OCI-LY3 (cell line): ENCODE results near the gene ASS1.

Source experiments
- H2AFZ ChIP-seq: fragments of 200-600, 300-600 bp; shearing (Covaris generic); 2 replicates; pipeline ENCODE4 v1.6.0; 2014; ENCODE audit warnings: antibody characterized with exemption, low read depth, low read length
- H3K27ac ChIP-seq: fragments of 200-600, 300-600 bp; sonication (generic); 2 replicates; pipeline ENCODE4 v1.5.1; 2014; ENCODE audit warnings: mild to moderate bottlenecking, low read length, moderate library complexity, mixed read lengths
- H3K27me3 ChIP-seq: fragments of 200-600, 300-600 bp; sonication (generic); 2 replicates; pipeline ENCODE4 v1.6.1; 2014; ENCODE audit warnings: low read depth, low read length, mixed read lengths
- H3K36me3 ChIP-seq: fragments of 200-600, 300-600 bp; sonication (generic); replicated peaks from 2 replicates; pipeline ENCODE3; 2014; ENCODE audit warnings: low read depth, low read length, mixed read lengths
- H3K4me1 ChIP-seq: fragments of 300-600, 200-600 bp; sonication (generic); 2 replicates; pipeline ENCODE4 v1.6.1; 2014; ENCODE audit warnings: low read length, mixed read lengths
- H3K4me2 ChIP-seq: fragments of 200-600, 300-600 bp; sonication (generic); 2 replicates; pipeline ENCODE4 v1.6.1; 2014; ENCODE audit warnings: low read length, mixed read lengths
- H3K4me3 ChIP-seq: fragments of 300-600, 200-600 bp; sonication (generic); 2 replicates; pipeline ENCODE4 v1.5.1; 2014; ENCODE audit warnings: antibody characterized with exemption, mild to moderate bottlenecking, low read length, moderate library complexity
- H3K79me2 ChIP-seq: fragments of 300-600, 200-600 bp; shearing (Covaris generic); 2 replicates; pipeline ENCODE4 v1.6.1; 2014; ENCODE audit warnings: mild to moderate bottlenecking, low read length, mixed read lengths
- H3K9ac ChIP-seq: fragments of 300-600, 200-600 bp; shearing (Covaris generic); 2 replicates; pipeline ENCODE4 v1.6.0; 2014; ENCODE audit warnings: mild to moderate bottlenecking, low read length, moderate library complexity
- H3K9me3 ChIP-seq: fragments of 200-600, 300-600 bp; shearing (Covaris generic); 2 replicates; pipeline ENCODE4 v1.6.1; 2014; ENCODE audit warnings: low read length, mixed read lengths; ENCODE audit not compliant: insufficient read depth
- H4K20me1 ChIP-seq: fragments of 200-600, 300-600 bp; sonication (generic); 2 replicates; pipeline ENCODE4 v1.6.1; 2016; ENCODE audit warnings: low read length, mixed read lengths; ENCODE audit not compliant: insufficient read depth
- EZH2phosphoT487 ChIP-seq: fragments of 200-600 bp; shearing (Covaris generic); IDR thresholded peaks from 2 replicates; pipeline ENCODE4 v1.6.1; 2018; ENCODE audit warnings: antibody characterized with exemption, mixed run types, low read depth
- TF ChIP-seq, protein P1 (sequence below): fragments of 200-600, 300-600 bp; sonication (generic); IDR thresholded peaks from 2 replicates; pipeline ENCODE4 v1.5.1; 2014; ENCODE audit warnings: antibody characterized with exemption, low read length, low read depth

The ASS1 gene

DNA sequence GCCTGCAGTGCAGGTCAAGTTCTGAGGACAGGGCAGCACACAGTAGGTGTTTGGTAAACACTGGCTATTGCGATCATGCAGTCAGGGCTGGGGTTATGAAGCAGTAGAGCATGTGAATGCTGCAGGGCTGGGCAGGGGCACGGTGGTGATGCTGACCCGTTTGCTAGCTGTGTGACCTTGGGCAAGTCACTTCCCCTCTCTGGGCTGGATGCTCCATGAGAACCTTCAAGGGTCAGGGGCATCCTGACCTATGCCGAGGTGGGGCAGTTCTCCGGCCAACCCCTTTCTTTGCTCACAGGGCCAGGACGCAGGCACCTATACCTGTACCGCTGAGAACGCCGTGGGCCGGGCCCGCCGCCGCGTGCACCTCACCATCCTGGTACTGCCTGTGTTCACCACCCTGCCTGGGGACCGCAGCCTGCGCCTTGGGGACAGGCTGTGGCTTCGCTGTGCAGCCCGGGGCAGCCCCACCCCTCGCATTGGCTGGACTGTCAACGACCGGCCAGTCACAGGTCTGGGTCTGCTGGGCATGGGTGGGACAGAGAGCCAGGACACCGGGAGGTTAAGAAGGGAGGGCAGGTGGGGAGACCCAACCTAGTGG, 39.0 kb upstream of the ASS1 start:
- Histone ChIP-seq H4K20me1 (no peaks in the 10 kb centered on the region), H2AFZ (no peak overlapping the region), H3K27ac (no peak overlapping the region), H3K27me3 (no peaks in the 10 kb centered on the region), H3K9me3 (no peaks in the 10 kb centered on the region), H3K4me3 (no peak overlapping the region), H3K4me2 (no peak overlapping the region), H3K9ac (no peak overlapping the region), H3K79me2 (no peaks in the 10 kb centered on the region), H3K36me3 (no peaks in the 10 kb centered on the region), H3K4me1 (peaks cover 21% of the 10 kb centered on the region)
- TF ChIP-seq EZH2phosphoT487, result no peak
- TF ChIP-seq, protein P1, sequence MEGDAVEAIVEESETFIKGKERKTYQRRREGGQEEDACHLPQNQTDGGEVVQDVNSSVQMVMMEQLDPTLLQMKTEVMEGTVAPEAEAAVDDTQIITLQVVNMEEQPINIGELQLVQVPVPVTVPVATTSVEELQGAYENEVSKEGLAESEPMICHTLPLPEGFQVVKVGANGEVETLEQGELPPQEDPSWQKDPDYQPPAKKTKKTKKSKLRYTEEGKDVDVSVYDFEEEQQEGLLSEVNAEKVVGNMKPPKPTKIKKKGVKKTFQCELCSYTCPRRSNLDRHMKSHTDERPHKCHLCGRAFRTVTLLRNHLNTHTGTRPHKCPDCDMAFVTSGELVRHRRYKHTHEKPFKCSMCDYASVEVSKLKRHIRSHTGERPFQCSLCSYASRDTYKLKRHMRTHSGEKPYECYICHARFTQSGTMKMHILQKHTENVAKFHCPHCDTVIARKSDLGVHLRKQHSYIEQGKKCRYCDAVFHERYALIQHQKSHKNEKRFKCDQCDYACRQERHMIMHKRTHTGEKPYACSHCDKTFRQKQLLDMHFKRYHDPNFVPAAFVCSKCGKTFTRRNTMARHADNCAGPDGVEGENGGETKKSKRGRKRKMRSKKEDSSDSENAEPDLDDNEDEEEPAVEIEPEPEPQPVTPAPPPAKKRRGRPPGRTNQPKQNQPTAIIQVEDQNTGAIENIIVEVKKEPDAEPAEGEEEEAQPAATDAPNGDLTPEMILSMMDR, result no peak

DNA sequence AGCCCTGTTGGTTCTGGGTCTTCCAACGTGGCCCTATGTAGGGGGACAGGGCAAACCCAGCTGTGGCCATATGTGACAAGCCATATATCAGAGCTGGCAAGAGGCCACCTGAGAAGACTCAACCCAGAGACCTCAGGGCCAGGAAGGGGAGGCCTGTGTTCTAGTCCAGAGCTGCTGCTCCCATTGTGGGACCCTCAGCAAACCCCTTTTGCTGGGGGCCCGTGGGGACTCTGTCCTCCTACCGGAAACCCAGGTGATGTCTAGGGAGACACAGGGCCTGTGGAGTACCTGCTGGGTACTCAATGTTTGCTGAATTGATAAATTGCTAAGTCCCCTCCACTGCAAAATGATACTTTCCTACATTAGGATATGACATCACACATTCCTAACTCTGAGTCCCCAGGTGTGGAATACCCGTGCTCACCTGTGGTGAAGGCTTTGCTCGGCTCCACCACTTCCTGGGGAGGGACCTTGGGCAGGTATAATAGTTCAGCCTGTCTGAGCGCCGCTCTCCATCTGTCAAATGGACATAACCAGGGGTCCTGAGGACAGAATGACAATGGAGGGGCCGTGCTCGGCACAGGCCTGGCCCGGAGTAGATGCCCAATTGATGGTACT, 38.4 kb upstream of the ASS1 start:
- no peak overlapping the region for H3K27ac ChIP-seq
- H3K4me2 ChIP-seq, result no peak overlapping the region
- no peaks in the 10 kb centered on the region for H3K36me3 ChIP-seq
- no peaks in the 10 kb centered on the region for H3K79me2 ChIP-seq
- peaks cover 21% of the 10 kb centered on the region for H3K4me1 ChIP-seq
- no peaks in the 10 kb centered on the region for H3K27me3 ChIP-seq
- no peak overlapping the region for H3K9ac ChIP-seq
- H4K20me1 ChIP-seq, result no peaks in the 10 kb centered on the region
- no peak overlapping the region for H2AFZ ChIP-seq
- no peaks in the 10 kb centered on the region for H3K9me3 ChIP-seq
- H3K4me3 ChIP-seq, result no peak overlapping the region
- TF ChIP-seq EZH2phosphoT487, result no peak
- TF ChIP-seq, protein P1, result no peak

DNA sequence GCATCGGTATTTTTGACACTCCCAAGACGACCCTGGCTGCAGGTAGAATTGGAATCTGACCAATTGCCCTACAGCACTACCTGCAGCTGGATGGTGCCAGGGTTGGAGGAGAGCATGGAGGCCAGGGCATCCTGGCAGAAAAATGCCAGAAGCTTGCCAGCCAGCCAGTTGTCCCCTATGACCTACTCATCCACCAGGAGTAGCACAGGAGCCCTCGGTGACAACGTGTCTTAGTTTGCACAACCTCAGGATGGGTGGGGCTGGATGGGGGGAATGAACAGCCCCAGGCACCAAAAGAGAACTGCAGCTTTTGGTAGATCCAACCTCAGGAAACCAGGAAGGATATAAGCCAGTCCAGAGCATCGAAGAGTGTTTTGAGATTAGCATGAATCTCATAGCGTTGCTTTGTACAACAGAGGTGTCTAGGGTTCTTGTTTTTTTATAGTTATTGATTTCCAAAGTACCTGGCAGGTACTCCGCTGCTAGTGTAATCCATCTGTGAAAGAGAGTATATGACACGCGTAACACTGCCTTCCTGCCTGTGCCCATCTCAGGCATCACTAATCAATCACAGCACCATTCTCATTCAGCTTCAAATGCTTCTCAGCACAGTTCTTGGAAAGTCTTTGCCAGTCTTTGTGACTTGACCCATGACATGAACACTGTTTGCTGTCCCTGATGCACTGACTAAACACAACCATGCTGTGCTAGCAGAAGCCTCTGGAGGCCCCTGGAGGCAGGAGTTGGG, 36.7 kb upstream of the ASS1 start:
- no peaks in the 10 kb centered on the region for H4K20me1 ChIP-seq

More for the DNA sequence above, 36.7 kb upstream of the ASS1 start:
- no peaks in the 10 kb centered on the region for H3K36me3 ChIP-seq
- no peak overlapping the region for H2AFZ ChIP-seq
- no peak overlapping the region for H3K9ac ChIP-seq
- no peaks in the 10 kb centered on the region for H3K27me3 ChIP-seq
- peaks cover 23% of the 10 kb centered on the region for H3K4me1 ChIP-seq
- H3K4me3 ChIP-seq, result no peak overlapping the region
- no peak overlapping the region for H3K27ac ChIP-seq
- H3K4me2 ChIP-seq, result no peak overlapping the region
- no peaks in the 10 kb centered on the region for H3K79me2 ChIP-seq
- no peaks in the 10 kb centered on the region for H3K9me3 ChIP-seq
- no peak for TF ChIP-seq EZH2phosphoT487
- TF ChIP-seq, protein P1, result no peak
